ENCODE measurements around the gene ADK.
"Not testable (repeated sequence)": the region's sequence is repeated elsewhere in the genome, so short reads cannot be mapped to it uniquely, and the experiment has no call there.

Gene ADK

DNA sequence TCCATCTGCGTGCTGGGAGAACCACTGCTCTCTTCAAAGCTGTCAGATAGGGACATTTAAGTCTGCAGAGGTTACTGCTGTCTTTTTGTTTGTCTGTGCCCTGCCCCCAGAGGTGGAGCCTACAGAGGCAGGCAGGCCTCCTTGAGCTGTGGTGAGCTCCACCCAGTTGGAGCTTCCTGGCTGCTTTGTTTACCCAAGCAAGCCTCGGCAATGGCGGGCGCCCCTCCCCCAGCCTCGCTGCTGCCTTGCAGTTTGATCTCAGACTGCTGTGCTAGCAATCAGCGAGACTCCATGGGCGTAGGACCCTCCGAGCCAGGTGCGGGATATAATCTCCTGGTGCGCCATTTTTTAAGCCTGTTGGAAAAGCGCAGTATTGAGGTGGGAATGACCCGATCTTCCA, 422.5 kb downstream of the ADK start:
- DNase-seq, result not testable (repeated sequence)

- no peak for DNase-seq
Measured at GRCh38 chr10:74575191-74575720, 424.2 kb downstream of the ADK start.

DNA sequence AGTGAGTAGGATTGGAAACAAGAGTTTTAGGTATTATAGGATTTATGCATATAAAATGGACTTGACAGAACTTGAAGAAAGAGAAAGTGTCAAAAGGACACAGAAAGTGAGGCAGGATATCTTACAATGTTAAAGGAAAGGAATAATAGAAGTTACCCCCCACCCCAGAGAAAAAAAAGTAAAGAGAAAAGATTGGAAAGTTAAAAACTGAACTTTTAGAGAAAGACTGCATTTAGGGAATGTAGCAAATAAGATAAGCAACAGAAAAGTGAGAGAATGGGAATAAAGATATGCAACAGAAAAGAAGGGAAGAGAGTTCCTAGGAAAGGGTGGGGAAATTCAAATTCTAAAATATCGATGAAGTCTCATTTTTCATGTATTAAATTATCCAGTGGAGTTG, 424.9 kb downstream of the ADK start:
- no peak for DNase-seq

- no peak for DNase-seq
Measured at GRCh38 chr10:74576586-74576985, 425.6 kb downstream of the ADK start.

GRCh38 chr10:74580438-74580837, 429.4 kb downstream of the ADK start:
- not testable (repeated sequence) for DNase-seq

- no peak for DNase-seq
Measured at GRCh38 chr10:74582566-74582965, 431.5 kb downstream of the ADK start.

- no peak for DNase-seq
Measured at GRCh38 chr10:74585231-74586087, 434.4 kb downstream of the ADK start.

DNA sequence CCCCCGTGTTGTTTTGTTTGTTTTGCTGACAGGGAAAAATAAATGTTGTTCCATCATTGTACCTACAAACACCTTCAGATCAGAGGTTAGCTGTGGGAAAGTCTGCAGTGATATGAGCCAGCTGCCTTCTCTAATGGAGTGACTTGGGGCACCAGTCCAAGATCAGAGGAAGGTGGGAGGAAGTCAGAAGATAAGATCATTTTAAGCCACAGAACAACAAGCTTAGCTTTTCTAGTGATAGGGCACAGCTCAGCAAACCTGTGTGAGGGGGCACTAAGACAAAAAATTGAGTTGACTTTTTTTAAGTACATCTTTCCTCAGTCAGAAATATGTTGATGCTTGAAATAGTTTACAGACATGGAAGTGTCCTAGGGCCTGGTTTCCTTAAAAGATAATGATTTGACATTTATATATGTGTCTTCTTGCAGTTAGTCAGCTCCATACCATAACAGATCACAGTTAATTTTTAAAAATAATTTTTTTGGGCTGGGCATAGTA, 435.1 kb downstream of the ADK start:
- no peak for DNase-seq

GRCh38 chr10:74587109-74587854, 436.3 kb downstream of the ADK start:
- DNase-seq, result no peak

DNA sequence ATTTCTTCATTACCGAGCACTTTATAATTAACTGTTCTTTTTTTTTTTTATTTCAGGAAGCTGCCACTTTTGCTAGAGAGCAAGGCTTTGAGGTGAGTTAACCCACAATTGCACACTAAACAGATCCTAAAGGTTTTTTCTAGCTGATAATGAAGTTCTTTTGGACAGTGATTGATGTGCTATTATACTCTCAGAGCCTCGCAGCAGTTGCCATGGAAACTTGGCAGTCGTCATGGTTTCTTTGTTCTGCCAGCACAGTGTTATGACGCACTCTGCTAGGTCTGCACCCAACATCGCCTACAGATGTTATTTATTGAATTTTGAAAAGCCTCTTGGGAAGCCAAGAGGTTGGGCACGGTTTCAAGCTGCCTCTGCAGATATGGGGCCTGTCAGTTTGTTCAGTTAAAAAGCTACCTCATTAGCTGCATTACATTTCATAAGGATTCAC, 438.2 kb downstream of the ADK start:
- peak; percentile 87 for DNase-seq

DNA sequence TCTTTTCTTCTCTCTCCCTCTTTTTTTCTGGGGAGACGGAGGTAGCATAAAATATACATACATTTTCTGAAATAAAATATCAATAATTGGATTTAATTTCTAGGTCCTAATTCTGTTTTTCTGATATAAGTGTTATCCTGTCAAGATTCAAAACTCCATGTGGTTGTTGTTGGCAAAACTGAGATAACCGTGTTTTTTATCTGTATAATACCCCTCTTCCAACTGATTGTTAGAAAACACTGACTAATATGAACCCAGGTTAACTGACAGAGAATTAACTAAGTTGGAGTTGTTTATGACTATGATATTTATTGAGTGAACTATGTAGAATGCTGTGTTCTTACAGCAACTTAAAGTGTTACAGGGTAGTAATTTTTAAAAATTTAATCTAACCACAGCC, 438.8 kb downstream of the ADK start:
- DNase-seq, result no peak

- DNase-seq, result no peak
Measured at GRCh38 chr10:74593470-74593869, 442.4 kb downstream of the ADK start.

- DNase-seq, result no peak
Measured at GRCh38 chr10:74596713-74597112, 445.7 kb downstream of the ADK start.

- DNase-seq, result no peak
Measured at GRCh38 chr10:74598891-74599566, 448.0 kb downstream of the ADK start.

- DNase-seq, result no peak
Measured at GRCh38 chr10:74599672-74600071, 448.7 kb downstream of the ADK start.

GRCh38 chr10:74600170-74600569, 449.1 kb downstream of the ADK start:
- no peak for DNase-seq

DNA sequence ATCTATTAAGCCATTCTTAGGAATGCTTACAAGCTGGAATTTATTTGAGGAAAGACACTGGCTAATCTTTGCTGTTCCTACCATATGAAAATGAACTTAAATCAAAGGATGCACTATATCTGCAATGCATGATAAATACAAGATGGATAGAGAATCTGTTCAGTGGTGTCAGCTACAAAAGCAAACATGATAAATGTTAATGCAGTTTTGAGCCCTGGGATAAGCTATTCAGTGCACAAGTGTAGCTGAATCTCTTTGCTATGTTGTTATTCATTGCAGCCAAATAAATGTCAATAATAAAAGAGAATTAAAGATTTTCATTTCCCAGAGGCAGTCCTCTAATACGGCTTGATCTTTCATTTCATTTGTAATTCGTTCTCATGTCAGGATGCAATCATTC, 451.6 kb downstream of the ADK start:
- no peak for DNase-seq

- DNase-seq, result no peak
Measured at GRCh38 chr10:74610299-74610698, 459.3 kb downstream of the ADK start.

GRCh38 chr10:74612195-74612594, 461.2 kb downstream of the ADK start:
- DNase-seq, result no peak

DNA sequence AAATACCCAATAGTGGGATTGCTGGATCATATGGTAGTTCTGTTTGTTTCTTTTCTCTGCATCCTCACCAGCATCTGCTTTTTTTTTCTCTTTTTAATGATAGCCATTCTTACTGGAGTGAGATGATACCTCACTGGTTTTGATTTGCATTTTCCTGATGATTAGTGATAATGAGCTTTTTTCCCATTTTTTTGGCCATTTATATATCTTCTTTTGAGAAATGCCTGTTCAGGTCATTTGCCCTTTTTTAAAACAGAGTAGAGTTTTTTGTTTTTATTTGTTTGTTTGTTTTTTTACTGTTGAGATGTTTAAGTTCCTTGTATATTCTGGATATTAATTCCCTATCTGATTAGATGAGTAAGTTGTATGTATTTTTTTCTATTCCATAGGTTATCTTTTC, 469.6 kb downstream of the ADK start:
- DNase-seq, result no peak

DNA sequence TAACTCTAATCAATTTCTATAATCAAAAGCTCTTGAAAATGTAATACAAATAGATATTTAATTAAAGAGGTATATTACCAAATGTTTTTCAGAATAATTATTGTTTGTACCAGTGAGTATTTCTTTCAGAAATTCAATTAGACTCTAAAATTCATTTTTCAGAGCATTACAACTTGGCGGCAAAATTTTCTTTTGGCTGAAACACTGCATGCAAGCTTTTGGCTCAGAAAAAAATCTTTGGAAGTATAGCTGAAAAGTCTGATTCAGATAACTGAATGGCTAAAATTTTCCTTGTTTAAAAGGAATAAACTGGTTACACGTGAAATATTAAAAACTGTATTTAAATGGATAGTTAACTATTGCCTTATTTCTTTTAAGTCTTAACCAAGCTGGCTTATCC, 472.8 kb downstream of the ADK start:
- no peak for DNase-seq

DNA sequence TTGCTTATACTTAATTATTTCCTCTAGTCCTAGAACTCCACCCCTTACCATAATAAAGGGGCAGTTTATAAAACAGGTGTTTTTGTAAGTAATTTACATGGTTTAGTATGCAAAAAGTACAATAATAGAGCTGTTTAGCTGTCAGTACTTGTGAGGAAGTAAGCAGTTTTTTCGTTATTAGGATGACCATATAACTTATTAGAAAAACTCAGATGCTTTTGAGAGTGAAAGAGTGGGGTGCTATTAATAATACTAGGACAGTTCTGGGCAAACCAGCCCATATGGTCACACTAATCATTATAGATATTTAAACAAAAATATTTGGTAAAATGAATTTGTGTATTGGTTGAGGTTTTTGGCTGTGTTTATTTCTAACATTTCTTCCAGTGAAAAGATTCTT, 473.5 kb downstream of the ADK start:
- DNase-seq, result no peak

GRCh38 chr10:74628136-74628535, 477.1 kb downstream of the ADK start:
- no peak for DNase-seq

All from NCI-H510A (cell line).